ENCODE data around the gene MAG. TPM values are rescaled to one million over a fixed set of nuclear protein-coding genes. Genes with fewer than 3 reads are reported as not detected.

MAG gene
- total and polyA plus RNA-seq, 9 of the 15 experiments (the other 6 are each of a cell fraction or from before 2014, with no cell fraction given), result 0.11 to 10.0 (median 1.6) TPM

GRCh38 chr19:35296644-35297514 lies 4.9 kb downstream of the MAG start (continued):
- TF ChIP-seq CHAMP1 (IDR thresholded peaks at IDR 0.05), result no peak
- peak; percentile 81 for TF ChIP-seq ADNP (tag; IDR thresholded peaks at IDR 0.05)

GRCh38 chr19:35297515-35297848 lies 5.5 kb downstream of the MAG start:
- CTCF ChIA-PET (ENCODE audit: low intra/inter-chr PET ratio), result no interaction called here
- Histone ChIP-seq H3K4me2 (ENCODE audit: insufficient read depth, low read length) (no peak overlapping the region), H3K9me1 (ENCODE audit: control insufficient read depth, insufficient read depth, low read length) (peaks cover 6% of the 10 kb centered on the region), H3K9ac (ENCODE audit: insufficient read depth in 1 of 2, low read depth in 2 of 2, low read length in 2 of 2) (no peak overlapping the region), H3K27me3 (ENCODE audit: control insufficient read depth in 2 of 2, insufficient read depth in 2 of 2, low read length in 2 of 2) (peaks cover 2 to 5% of the 10 kb centered on the region in 2 experiments; a peak in 3 of 5 replicates), H3K4me1 (replicated peaks in 1 of 2; ENCODE audit: control insufficient read depth in 2 of 2, insufficient read depth in 2 of 2, low read length in 2 of 2) (peaks cover 45 to 68% of the 10 kb centered on the region in 2 experiments), H3K27ac (ENCODE audit: extremely low read depth, low read depth, low read length) (peak overlapping the region; percentile 25; the same call in 1 of the 3 replicates), H3K36me3 (ENCODE audit: control insufficient read depth, insufficient read depth, low read length) (no peaks in the 10 kb centered on the region), H3K79me2 (ENCODE audit: control insufficient read depth, insufficient read depth, low read length) (no peaks in the 10 kb centered on the region), H4K20me1 (replicated peaks; ENCODE audit: control insufficient read depth, insufficient read depth, low read length) (no peaks in the 10 kb centered on the region), H3K9me3 (replicated peaks; ENCODE audit: control insufficient read depth, insufficient read depth, low read depth, low read length) (no peaks in the 10 kb centered on the region), H2AFZ (ENCODE audit: low read depth, low read length) (no peak overlapping the region), H3K4me3 (no peak overlapping the region)
- POLR2A ChIA-PET, result no interaction called here
- intact Hi-C loops (cut with micrococcal nuclease) (no loop called here), in situ Hi-C loops (cut with MboI) (no loop called here)
- BruUV-seq (replicated peaks), result no TSS peak
- FAIRE-seq (peak; percentile 91), ATAC-seq (no peak), DNase-seq (ENCODE audit: extremely low read depth in 1 of 4, low spot score in 3 of 4) (no peak)
- WGBS (ENCODE audit: insufficient coverage, low coverage, missing lambda C conversion rate), result 100% methylated on average over 2 of the region's 3 CpGs
- TF ChIP-seq SREBF2 (CRISPR knock-in tag; IDR thresholded peaks at IDR 0.05) (no peak), SLC30A9 (CRISPR knock-in tag; IDR thresholded peaks at IDR 0.05) (no peak), IRF2 (CRISPR knock-in tag; IDR thresholded peaks at IDR 0.05) (no peak), NCOA6 (IDR thresholded peaks at IDR 0.05) (no peak), ZBED1 (IDR thresholded peaks at IDR 0.05) (no peak), PHF20 (IDR thresholded peaks at IDR 0.05; ENCODE audit: partially characterized antibody) (no peak), KHSRP (IDR thresholded peaks at IDR 0.05) (no peak), HDAC6 (IDR thresholded peaks at IDR 0.05; ENCODE audit: low read depth, low read length) (0 out of 2 replicates have a peak, but pooled peaks have one; percentile 2), TRIM28 (IDR thresholded peaks at IDR 0.05) (no peak), SPI1 (IDR thresholded peaks at IDR 0.05; ENCODE audit: borderline replicate concordance, low read depth, low read length) (no peak), PHTF2 (CRISPR knock-in tag; IDR thresholded peaks at IDR 0.05) (no peak), ZNF395 (CRISPR knock-in tag; IDR thresholded peaks at IDR 0.05) (no peak), THAP12 (CRISPR knock-in tag; IDR thresholded peaks at IDR 0.05) (no peak), ADNP (tag; IDR thresholded peaks at IDR 0.05) (peak; percentile 66; the same call in 1 of the 2 replicates), TRIM24 (IDR thresholded peaks at IDR 0.05) (no peak), CBX1 (IDR thresholded peaks at IDR 0.05; ENCODE audit: low read depth) (peak; percentile 65)

Data from K562 (cell line).